MM.1S (cell line): Measurements from ENCODE around the gene SLC16A1.

Experiments
- CTCF ChIP-seq: fragments of 300-600 bp; sonication (generic); IDR thresholded peaks from 2 replicates; pipeline ENCODE4 v1.5.1; 2016; ENCODE audit warnings: antibody characterized with exemption, low read length, mixed read lengths
- EZH2phosphoT487 ChIP-seq: fragments of 300-600 bp; sonication (generic); IDR thresholded peaks from 2 replicates; pipeline ENCODE4 v1.6.1; 2018; ENCODE audit warnings: antibody characterized with exemption, low read length

GRCh38 chr1:112896783-112897182 is 59.2 kb downstream of the SLC16A1 start:
- no peak for TF ChIP-seq CTCF
- TF ChIP-seq EZH2phosphoT487: no peak
